Type B pancreatic cell (in vitro differentiated cells): ENCODE measurements around the gene CDK14. TPM values are rescaled to one million over a fixed set of nuclear protein-coding genes. Genes with fewer than 3 reads are reported as not detected.

Experiments used
- DNase-seq: peaks from one replicate; pipeline ENCODE4 v3.0.0; 2021; ENCODE audit warnings: mixed read lengths; ENCODE audit not compliant: unreplicated experiment; ENCODE audit errors: extremely low spot score
- H3K27ac Mint-ChIP-seq: 2 replicates; pipeline ENCODE4 v1.8.0; 2021; ENCODE audit warnings: mild to moderate bottlenecking, mixed read lengths
- H3K27me3 Mint-ChIP-seq: 2 replicates; pipeline ENCODE4 v1.8.0; 2021; ENCODE audit warnings: mixed read lengths
- H3K36me3 Mint-ChIP-seq: 2 replicates; pipeline ENCODE4 v1.8.0; 2021; ENCODE audit warnings: mixed read lengths
- H3K4me1 Mint-ChIP-seq: one replicate; pipeline ENCODE4 v1.8.0; 2021; ENCODE audit warnings: mixed read lengths; ENCODE audit not compliant: unreplicated experiment
- H3K4me3 Mint-ChIP-seq: 2 replicates; pipeline ENCODE4 v1.8.0; 2021; ENCODE audit warnings: mild to moderate bottlenecking, mixed read lengths
- H3K9me3 Mint-ChIP-seq: 2 replicates; pipeline ENCODE4 v1.8.0; 2021; ENCODE audit warnings: mixed read lengths
- CTCF ChIP-seq: fragments of 200-600 bp; sonication (generic); conservative IDR thresholded peaks from 2 replicates; pipeline ENCODE4 v1.5.0; 2021; ENCODE audit warnings: antibody characterized with exemption, mild to moderate bottlenecking
- long read RNA-seq: library from polyadenylated mRNA; unstranded; transcript quantifications from one replicate; pipeline ENCODE4 v2.0.0, GENCODE V29; 2020
- total RNA-seq: library from RNA; stranded (reverse); gene quantifications from 2 replicates; pipeline ENCODE4 v1.2.1, GENCODE V29; 2021; ENCODE audit warnings: low replicate concordance

The CDK14 gene
- total RNA-seq, result 38.1 and 43.5 TPM in 2 replicates
- long read RNA-seq, full-length matches to known transcripts, result 3 of 6 reads
- long read RNA-seq, partial matches to known transcripts, result 1 of 6 reads
- long read RNA-seq, other reads (novel, unspliced or antisense), result 2 of 6 reads

GRCh38 chr7:90595801-90596670, at the start of gene CDK14:
TSS of gene CDK14 (plus strand) at chr7:90596321. CDS start at chr7:90596628, 307 bp downstream.
- H3K4me1 Mint-ChIP-seq, result peaks cover 30% of the 10 kb centered on the region
- no peaks in the 10 kb centered on the region for H3K9me3 Mint-ChIP-seq

DNA sequence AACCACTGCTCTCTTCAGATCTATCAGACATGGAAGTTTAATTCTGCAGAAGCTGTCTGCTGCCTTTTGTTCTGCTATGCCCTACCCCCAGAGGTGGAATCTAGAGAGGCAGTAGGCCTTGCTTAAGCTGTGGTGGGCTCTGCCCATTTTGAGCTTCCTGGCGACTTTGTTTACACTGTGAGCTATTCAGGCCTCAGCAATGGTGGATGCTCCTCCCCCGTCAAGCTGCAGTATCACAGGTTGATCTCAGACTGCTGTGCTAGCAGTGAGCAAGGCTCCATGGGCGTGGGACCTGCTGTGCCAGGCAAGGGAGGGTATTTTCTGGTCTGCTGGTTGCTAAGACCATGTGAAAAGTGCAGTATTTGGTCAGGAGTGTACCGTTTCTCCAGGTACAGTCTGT, 45.1 kb upstream of the CDK14 start:
- Mint-ChIP-seq H3K9me3 (peaks cover 9% of the 10 kb centered on the region), H3K27ac (no peak overlapping the region), H3K4me3 (no peak overlapping the region), H3K27me3 (no peaks in the 10 kb centered on the region), H3K36me3 (no peaks in the 10 kb centered on the region), H3K4me1 (no peaks in the 10 kb centered on the region)
- TF ChIP-seq CTCF, result no peak
- no peak for DNase-seq

More at GRCh38 chr7:90595801-90596670, at the start of gene CDK14:
- no peaks in the 10 kb centered on the region for H3K36me3 Mint-ChIP-seq
- peak within 1 kb of the TSS; percentile 97 for H3K4me3 Mint-ChIP-seq
- peak; percentile 90 for DNase-seq
- TF ChIP-seq CTCF, result peak; percentile 68
- peak within 1 kb of the TSS; percentile 91 for H3K27ac Mint-ChIP-seq
- peaks cover 7% of the 10 kb centered on the region for H3K27me3 Mint-ChIP-seq

- Mint-ChIP-seq H3K4me3 (no peak overlapping the region), H3K9me3 (peaks cover 4% of the 10 kb centered on the region), H3K4me1 (no peaks in the 10 kb centered on the region), H3K27me3 (peaks cover 3% of the 10 kb centered on the region), H3K27ac (no peak overlapping the region), H3K36me3 (no peaks in the 10 kb centered on the region)
- DNase-seq, result no peak
- TF ChIP-seq CTCF, result peak; percentile 44
Observed at GRCh38 chr7:90552521-90552920, 43.6 kb upstream of the CDK14 start.

DNA sequence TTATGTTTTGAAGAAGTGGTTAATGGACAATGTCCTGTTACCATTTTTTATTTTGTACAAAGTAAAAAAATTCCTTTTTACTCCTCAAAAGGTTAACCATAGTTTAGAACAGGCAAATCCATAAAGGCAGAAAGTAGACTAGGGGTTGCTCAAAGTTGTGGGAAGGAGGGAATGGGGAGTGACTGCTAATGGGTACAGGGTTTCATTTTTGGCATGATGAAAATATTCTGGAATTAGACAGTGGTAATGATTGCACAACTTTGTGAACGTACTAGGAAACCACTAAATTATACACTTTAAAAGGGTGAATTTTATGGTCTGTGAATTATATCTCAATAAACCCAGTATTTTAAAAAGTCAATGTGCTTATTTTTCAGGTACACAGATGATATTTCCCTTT, 35.4 kb upstream of the CDK14 start:
- H3K27me3 Mint-ChIP-seq, result peaks cover 9% of the 10 kb centered on the region
- no peak for TF ChIP-seq CTCF
- H3K4me1 Mint-ChIP-seq, result no peaks in the 10 kb centered on the region

DNA sequence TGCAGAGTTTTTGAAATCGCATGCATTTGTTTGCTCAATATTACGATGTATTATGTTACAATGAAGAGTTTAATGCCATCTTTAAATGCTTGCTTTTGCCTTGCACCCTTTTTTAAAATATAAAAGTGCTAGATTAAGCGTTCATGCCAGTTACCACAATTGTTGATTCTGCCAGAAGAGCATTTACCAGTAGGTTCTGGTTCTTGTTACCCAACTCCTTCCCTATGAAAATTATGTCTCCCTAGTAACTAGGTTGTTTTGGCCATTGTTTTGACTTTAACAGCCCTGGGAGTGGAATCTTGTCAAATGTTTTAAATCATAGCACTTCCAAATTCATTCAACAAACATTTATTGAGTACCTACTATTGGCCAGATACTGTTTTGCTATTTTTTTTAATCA, 32.8 kb upstream of the CDK14 start:
- H3K36me3 Mint-ChIP-seq, result no peaks in the 10 kb centered on the region
- no peaks in the 10 kb centered on the region for H3K4me1 Mint-ChIP-seq
- no peak overlapping the region for H3K27ac Mint-ChIP-seq
- H3K9me3 Mint-ChIP-seq, result no peaks in the 10 kb centered on the region
- no peaks in the 10 kb centered on the region for H3K27me3 Mint-ChIP-seq
- TF ChIP-seq CTCF, result no peak
- no peak overlapping the region for H3K4me3 Mint-ChIP-seq
- no peak for DNase-seq

More for the DNA sequence above, 35.4 kb upstream of the CDK14 start:
- Mint-ChIP-seq H3K36me3 (no peaks in the 10 kb centered on the region), H3K27ac (no peak overlapping the region), H3K4me3 (no peak overlapping the region), H3K9me3 (peaks cover 3% of the 10 kb centered on the region)
- no peak for DNase-seq
